NCI-H774 (cell line): Measurements from ENCODE around the gene KDSR.

Experiments
- DNase-seq: peaks from one replicate; lab custom pipeline; 2025; lab: John Stamatoyannopoulos, UW

The KDSR gene

DNA sequence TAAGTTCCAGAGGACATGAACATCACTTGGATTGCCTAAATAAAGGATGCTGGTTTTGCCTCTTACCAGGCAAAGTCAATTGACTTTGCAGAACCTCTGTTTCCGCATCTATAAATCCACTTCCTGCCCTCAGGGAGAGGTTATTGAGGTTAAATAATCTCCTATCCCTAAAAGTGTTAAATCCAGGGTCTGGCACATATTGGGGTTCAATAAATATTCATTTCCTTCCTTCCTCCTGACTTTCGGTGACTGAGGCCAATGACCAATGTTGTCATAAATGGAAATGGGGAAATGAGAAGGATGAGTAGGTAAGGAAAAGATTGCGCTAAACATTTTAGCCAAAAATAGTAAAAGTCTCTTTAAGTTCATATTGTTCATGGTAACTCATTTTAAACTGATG is 63.5 kb downstream of the KDSR start:
- DNase-seq: no peak

DNA sequence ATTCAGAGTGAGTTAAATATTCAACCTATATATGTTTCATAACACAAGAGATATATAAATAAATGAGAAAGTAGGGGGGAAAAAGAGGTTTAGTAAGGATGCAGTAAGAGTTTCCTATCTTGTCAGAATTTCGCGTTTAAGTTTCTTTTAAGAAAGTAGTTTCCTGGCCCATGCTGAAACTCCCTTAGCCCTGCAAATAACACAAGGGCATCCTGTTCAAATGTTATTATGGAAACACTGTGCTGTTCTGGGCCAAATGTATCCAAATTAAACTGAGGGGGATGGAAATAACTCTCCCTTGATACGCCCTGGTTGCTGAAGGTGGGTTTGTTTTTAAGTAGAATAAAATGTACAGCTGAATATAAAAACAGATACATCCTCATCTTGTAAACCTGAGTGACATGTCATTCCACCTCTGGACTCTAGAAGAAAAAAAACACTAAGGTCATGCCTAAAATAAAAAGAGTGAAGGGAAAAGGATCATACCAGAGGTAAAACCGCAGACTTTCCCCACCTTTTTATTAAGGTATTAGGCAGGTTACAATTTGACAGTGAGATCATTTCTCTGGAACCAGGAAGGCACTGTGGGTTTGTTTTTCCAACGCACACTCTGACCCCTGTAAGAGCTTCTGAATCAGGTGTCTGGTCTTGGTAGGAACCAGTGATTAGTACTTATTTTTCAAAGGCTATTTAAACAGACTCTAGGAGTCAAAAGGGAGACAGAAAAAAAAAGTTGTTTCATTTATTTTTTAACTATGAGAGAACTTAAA is 64.2 kb downstream of the KDSR start:
- DNase-seq: no peak

DNA sequence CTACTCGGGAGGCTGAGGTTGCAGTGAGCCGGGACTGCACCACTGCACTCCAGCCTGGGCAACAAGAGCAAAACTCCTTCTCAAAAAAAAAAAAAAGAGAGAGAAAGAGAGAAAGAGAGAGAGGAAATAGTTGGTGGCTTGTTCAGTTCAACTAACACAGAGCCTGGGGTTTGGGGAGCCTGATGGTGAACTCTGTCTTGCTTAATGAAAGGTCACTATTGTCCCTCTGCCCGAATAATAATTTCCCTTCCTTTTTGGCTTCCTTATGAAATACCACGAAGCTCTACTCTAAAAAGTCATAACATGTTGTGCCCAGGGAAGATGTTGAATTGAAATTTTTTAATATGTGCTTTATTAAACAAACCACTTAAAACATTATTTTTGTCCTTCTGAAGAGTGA is 64.8 kb downstream of the KDSR start:
- no peak for DNase-seq

DNA sequence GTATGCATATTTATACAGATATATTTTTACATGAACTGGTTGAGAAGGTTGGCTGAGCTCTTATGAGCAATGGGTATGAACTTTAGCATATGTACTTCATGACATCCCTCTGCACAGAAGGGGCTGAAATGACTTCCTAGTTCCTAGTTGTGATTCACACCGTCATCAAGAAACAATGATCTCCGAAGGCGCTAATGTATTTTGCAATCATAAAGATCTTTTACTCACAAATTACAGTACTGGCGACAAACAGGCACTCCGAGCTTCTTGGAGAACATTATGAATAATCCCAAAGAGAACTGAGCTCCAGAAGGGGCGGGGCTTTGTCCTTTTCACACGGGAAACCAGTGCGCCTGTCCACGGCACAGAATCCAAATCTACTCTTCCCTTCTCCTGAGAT is 65.6 kb downstream of the KDSR start:
- DNase-seq: no peak

DNA sequence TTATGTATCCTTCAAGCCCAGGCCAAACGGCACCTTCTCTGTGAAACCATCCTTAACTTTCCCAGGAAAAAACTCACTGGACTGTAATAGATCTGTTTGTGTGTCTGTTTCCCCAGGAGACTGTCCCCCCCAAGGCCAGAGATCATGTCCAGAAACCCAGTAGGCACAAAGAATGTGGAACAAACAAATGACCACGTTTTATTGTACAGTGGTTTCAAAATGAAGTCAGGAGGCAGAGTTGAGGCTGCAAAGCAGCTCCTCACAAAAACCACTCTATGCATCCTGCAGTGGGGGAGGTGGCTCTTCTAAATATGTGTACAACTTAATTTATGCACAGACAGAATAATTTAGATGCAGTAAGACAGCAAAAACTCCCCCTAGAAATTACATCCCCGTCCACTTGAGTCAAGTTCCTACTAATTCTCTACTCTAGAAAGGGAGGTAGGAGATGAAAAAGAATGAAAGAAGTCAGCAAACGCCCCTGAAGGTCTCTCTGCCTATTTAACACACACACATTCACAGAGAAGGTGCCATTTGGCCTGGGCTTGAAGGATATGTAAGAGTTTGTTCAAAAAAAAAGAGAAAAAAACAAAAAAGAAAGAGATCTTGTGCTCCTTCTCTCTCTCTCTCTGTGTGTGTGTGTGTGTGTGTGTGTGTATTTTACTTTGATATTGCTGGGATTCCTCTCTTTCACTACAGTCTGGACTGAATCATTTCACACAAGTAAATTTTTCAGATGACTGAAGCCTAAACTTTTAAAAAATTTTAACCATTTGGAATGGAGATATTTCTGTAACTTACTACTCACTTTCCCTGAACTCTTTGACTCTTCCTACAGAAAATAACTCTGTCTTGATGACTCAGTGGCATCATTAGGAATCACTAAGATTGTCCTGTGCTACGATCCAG is 66.9 kb downstream of the KDSR start:
- no peak for DNase-seq

DNA sequence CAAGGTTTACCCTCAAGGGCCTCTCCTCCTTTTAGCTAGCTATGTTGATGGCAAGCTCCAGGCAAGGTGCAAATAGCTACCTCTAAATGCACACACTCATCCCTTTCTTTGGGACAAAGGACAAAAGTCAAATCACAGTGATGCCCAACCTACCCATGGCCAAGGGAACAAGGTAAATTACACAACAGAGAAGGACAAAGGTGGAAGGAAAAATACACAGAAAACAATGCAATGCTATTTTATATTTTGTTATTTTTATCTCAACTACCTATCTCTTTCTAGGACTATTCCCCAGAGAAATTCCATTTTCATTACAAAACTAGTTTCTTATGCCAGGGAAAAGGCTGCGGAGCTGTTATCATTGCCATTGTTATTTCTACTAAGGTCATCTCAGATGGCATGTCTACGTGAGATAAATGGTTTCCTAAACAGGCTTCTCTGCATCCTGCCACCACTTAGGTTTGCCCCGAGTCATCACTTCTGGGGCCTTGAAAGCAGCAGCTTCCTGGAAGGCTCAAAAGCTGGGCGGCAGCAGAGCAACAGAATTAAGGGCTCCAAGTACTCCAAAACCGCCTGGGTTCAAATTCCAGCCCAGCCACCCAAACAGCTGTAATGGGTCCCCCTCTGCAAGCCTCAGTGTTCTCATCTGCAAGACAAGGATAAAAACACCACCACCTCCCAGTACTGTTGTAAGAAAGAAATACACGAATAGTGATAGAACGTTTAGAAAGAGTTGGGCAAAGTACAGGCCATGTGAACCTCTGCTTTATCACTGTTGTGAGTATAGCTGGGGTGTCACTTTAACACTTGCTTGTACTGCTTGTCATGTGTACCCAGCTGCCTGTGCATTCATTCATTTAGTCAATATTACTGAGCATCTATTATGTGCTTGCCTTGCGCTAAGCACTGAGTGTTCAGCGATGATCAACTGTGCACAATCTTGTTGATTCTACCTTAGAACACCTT is 68.3 kb downstream of the KDSR start:
- no peak for DNase-seq

DNA sequence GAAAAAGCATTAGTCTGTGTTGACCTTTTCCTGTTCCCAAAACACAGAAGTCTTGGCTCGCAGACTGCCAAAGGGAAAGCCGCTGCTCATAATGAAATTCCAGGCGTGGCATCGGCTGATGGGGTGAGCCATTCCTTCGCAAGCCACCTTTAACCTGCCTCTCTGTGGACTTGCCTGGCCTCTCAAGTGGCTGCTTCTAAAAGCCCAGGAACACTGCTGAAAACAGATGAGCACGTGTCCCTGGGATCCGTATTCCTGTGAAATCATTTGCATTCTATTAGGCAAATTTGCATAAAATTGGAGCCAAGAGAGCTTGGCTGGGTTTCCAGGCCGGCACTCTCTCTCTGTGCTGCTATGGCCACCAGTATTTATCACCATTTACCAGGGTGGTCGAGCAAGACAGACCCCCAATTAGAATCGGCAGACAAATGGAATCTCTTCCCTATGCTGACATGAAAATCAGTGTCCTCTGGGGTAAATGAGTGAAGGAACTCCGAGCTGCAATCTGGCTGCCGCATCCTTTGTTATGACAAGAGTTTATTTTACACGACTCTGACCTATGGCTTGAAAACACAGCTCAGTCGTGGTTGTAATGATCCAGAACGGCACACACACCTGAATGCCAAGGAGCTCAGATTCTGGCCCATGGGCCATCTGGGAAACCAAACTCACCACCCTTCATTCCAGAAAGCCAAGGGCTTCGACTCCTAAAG is 69.2 kb downstream of the KDSR start:
- DNase-seq: no peak

DNA sequence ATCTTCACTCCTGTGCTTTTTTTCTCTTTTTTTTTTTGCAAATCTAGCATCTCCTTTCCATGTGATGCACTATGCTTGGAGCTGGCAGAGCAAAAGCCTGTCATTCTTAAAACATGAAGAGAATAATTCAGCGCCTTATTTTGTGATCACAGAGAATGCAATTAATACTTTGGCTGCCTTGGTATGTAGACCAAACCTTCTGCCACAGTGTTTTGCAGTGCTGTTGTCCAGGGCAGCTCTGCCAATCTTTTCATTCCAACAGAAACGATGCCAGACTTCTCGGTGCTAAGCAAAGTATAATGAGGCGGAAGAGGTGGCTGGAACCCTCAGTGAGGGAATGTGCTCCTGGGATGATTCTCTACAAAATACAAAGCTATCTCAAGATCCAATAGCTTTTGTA is 73.1 kb downstream of the KDSR start:
- DNase-seq: no peak

DNA sequence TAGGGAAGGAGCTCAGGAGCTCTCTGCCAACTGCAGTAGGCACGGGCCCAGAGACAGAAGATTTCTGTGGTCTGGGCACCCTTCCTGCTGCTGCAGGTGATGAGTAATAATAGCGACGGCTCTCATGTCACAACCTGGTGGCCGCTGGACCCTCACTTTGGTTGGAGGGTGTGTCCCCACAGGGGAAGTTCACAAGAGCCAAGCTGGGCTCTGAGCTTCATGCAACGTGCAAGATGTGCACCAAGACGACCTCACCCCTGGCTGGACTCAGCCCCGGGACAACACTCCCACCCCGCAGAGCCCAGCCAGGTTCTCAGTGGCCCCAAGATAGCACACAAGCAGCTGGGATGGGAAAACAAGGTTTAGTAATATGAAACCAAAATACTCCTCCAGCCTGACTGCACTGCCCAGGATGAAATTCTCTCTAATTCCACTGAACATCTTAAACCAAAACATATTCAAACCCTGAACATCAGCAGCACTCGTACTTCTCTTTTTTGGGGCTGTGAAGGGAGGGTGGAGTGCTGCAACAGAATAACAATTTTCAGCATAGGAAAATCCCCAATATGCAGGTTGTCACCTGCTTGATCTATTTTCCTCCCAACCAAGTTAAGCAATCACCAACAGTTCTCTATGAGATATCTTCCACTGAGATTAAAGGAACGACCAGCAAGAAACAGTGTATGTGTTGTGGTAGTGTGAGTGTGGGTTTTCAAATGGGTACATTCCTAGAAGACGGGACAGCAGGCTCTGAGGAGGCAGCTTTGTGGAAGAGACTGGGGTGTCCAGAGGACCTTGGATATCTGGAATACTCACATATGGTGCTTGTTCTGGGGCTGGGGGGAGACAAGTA is 73.9 kb downstream of the KDSR start:
- no peak for DNase-seq

DNA sequence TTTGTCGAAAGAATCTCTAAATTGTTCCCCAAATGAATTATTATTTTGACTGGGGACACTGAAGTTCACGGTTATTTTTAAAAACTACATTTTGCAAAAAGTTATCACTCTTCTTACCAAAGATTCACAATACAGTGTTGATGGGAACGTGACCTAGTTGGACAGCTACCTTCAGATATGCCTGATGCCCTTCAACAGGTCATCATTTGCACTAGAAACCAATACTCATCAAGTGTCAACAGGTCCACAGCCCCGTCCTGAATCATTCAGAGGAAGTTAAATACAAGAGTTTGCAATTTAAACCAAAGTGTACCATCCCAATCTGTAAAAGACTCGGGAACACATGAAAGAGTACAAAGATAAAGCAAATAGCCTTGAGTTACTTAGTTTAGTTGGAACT is 75.7 kb downstream of the KDSR start:
- no peak for DNase-seq

DNA sequence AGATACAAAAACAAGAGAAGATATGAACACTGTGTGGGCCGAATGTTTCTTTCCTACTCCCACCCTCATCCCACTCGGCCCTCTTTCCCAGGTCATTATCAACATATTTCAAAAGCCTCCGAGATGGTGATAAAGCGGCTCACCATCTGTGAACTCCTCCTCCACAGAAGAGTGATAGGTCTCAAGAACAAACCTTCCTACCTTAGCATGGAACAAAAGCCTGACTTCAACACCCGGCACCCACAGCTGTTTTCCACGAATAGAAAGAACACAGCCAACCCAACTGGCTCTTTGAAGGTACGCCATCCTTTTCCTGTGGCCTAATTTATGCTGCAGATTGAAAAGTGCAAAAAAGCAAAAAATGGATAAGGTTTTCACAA is 76.2 kb downstream of the KDSR start:
- DNase-seq: no peak

DNA sequence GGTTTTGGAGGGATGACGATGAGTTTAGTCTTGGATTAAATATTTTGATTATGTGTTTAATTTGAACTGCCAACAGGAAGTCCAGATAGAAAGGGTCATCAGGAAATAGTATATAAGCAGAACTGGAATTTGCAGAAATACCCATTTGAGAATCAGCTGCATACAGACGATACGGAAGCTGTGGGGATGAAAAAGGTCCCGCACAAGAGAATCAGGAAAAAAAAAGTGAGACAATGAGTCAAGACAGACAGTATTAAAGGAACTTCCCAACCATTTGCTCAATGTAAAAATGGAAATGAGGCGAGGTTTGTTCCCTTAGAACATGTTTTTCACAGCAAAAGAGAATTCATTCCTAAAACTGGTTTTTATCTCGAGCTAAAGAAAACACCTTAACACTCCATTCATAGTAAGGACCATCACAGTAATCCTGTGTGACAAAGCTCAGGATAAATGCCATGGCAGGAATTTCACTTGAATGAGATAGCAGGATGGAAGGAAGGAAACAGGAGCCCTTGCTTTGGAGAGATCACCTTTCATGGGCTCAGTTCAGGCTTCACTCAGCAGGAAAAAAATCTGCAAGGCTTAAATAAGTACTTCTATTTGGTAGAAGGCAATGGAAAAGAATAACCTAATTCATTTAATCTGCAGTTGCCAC is 76.7 kb downstream of the KDSR start:
- no peak for DNase-seq

DNA sequence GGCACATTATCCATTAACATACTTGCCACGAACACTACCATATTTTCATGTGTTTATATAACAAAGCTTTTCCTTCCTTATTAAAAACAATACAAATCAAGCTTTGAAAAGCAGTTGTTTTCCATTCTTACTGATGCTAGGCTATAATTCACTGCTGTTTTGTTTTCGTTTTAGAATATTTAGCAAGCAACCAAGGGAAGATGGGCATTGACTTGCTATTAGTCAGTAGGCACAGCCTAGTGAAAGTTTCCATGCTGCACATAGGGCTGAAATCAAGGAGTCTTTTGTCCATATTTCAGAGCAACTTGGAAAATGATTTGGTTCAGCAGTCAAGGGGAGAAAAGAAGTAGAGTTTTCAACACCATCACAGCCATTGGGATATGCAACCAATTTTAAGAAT is 78.7 kb downstream of the KDSR start:
- DNase-seq: no peak

DNA sequence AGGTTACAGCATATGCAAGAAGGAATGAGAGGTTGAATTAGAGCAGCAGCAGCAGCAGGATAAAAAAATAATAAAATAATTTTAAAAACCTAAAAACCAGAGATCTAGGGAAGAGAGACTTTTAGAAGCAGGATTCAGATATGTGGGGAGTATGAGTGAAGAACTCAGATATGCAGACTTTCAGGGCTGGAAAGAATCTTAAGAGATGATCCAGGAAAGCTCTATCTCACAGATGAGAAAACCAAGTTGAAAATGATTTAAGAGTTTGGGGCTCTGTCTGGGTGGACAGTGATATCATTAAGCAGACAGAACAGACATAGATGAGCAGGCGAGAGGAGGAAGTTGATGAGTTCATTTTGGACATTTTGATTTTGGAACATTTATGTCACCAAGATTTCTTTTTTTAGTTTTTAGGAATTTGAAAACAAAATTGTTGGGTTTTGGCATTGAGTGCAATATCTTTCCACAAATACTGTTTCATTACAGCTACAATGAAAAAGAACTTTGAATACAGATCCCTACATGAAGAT is 79.2 kb downstream of the KDSR start:
- no peak for DNase-seq

DNA sequence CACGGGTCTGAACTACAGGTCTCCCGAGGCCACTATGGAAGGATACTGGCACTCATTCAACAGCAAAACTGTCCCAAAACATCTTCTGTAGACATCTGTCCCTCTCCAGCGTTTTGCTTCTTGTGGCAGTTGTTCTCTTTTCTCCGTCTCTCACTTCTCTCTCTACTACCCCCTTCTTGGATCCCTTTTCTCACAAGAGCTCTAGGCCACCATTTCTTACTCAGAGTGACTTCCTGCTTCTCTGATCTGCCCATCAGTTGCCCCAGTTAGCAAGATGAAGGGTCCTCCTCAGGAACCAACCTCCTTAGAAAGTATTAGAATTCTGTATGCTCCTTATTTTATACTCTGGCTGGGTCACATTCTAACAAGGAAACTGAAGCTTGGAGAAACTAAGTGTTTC is 80.1 kb downstream of the KDSR start:
- DNase-seq: no peak

DNA sequence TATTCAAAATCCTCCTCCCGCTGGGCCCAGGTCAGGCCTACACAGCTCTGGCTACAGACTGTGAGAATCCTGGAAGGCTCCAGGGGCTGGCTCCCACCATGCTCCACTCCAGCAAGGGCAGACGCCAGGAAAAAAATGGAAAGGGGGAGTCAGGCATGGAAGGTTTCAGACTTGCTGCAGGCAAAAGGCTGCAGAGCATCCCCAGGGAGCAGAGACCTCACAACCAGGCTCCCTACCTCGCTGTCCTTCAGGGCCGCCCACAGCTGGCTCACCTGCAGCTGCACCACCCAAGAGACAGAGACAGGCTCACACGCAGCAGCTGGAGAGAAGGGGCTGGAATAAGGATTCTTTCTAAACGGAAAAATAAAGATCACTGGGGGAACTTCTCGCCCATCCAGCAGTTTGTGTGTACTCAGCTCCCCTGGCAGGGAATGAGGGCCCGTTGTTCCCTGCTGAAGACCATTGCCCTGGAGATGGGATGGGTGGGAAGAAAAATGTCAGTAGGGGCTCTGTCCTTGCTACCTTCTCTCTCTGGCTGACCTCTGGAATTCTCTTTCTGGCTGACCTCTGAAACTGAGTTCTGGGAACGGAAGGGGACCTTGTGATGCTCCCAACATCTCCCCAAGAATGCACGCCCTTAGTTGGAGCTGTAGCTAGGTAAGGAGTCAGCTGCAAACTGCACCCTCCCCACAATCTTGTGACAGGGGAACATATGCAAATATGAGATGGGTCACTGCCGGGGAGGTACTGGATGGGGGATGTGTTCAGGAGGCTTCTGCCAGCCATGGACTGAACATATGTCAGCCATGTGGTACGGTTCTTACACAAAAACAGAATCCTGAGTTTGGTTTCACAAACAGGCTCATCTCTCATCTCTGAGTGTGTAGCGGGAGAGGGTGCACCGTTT is 81.9 kb downstream of the KDSR start:
- no peak for DNase-seq

DNA sequence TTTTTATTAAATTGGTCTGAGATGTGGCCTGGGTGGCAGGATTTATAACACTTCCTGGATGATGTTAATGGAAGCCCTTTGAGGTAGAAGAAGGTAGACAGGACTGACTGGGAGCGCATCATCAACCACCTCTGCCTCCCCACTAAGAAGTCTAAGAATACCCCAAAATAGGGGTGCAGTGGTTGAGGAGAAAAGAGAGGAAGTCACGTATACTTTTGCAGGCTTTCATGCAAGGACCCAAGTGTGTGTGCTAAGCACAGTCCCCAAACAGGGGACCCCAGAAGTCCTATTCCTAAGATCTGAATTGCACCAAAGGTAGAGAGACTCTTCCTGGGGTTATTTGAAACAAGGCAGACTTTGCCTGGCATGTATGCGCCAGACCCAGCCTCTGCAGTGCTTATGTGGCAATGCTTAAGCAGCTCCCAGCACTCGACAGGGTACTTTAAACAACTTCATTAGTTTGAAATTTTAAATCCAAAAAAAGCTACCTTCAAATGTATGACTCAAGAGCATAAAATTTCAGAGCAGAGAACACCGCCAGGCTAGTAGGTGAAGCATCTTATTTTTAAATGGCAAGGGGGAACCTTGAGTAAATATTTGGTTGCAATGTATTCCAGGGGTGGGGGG is 82.7 kb downstream of the KDSR start:
- DNase-seq: no peak
